PC-9 (cell line): ENCODE data around the gene ATP1B1. TPM values are rescaled to one million over a fixed set of nuclear protein-coding genes. Genes with fewer than 3 reads are reported as not detected.
A peak's percentile ranks its signal among the peaks of the same experiment; 100 is the strongest.

Source experiments
- BruUV-seq: library from RNA; stranded (reverse); fragments of 400-500 nt; replicated peaks from 2 replicates; lab custom pipeline; 2021; lab: Mats Ljungman, UMichigan
- CTCF ChIA-PET: fragments of 300-600 bp; sonication (Branson Sonifier 250); formaldehyde crosslinking; loops from one replicate; lab custom pipeline; 2022; ENCODE audit warnings: antibody characterized with exemption; lab: Charles Lee
- POLR2A ChIA-PET: fragments of 300-600 bp; sonication (Branson Sonifier 250); formaldehyde crosslinking; loops from one replicate; lab custom pipeline; 2022; ENCODE audit warnings: antibody characterized with exemption; ENCODE audit not compliant: unreplicated experiment; lab: Charles Lee
- DNase-seq, 2 experiments: peaks; one replicate each; pipeline versions ENCODE4 v3.0.0 to v3.0.0-alpha.2; 2015 to 2022; ENCODE audit warnings: mixed read lengths in 1 of 2
- H2AFZ ChIP-seq: fragments of 200-600 bp; sonication (generic); 2 replicates; pipeline ENCODE4 v1.8.1; 2017; ENCODE audit warnings: antibody characterized with exemption
- H3F3A ChIP-seq: fragments of 200-600 bp; sonication (generic); 2 replicates; pipeline ENCODE4 v1.8.1; 2017; ENCODE audit warnings: antibody characterized with exemption, mild to moderate bottlenecking, low read depth; ENCODE audit not compliant: insufficient read depth
- H3K27ac ChIP-seq: fragments of 200-600 bp; sonication (generic); 2 replicates; pipeline ENCODE4 v1.6.1; 2016; ENCODE audit warnings: mixed run types
- H3K27me3 ChIP-seq: fragments of 200-600 bp; sonication (generic); 2 replicates; pipeline ENCODE4 v1.6.1; 2016; ENCODE audit warnings: low read depth, mixed run types; ENCODE audit not compliant: insufficient read depth
- H3K36me3 ChIP-seq: fragments of 200-600 bp; sonication (generic); 2 replicates; pipeline ENCODE4 v1.6.1; 2016; ENCODE audit warnings: low read depth, mixed run types
- H3K4me1 ChIP-seq: fragments of 200-600 bp; sonication (generic); replicated peaks from 2 replicates; pipeline ENCODE4 v1.6.1; 2016; ENCODE audit warnings: mixed run types; ENCODE audit not compliant: insufficient read depth
- H3K4me2 ChIP-seq: fragments of 200-600 bp; sonication (generic); 2 replicates; pipeline ENCODE4 v1.6.1; 2017; ENCODE audit warnings: mixed run types
- H3K4me3 ChIP-seq: fragments of 200-600 bp; sonication (generic); 2 replicates; pipeline ENCODE4 v1.6.1; 2016; ENCODE audit warnings: mixed run types
- H3K79me2 ChIP-seq: fragments of 200-600 bp; sonication (generic); 2 replicates; pipeline ENCODE4 v1.6.1; 2017; ENCODE audit warnings: low read depth, mixed run types
- H3K9me2 ChIP-seq: fragments of 200-600 bp; sonication (generic); 2 replicates; pipeline ENCODE4 v1.8.1; 2017; ENCODE audit warnings: mild to moderate bottlenecking; ENCODE audit not compliant: insufficient read depth
- H3K9me3 ChIP-seq: fragments of 200-600 bp; sonication (generic); 2 replicates; pipeline ENCODE4 v1.8.1; 2016; ENCODE audit warnings: low read depth; ENCODE audit not compliant: insufficient read depth
- H4K20me1 ChIP-seq: fragments of 200-600 bp; sonication (generic); 2 replicates; pipeline ENCODE4 v1.8.1; 2017; ENCODE audit not compliant: insufficient read depth
- EZH2 ChIP-seq: fragments of 200-600 bp; sonication (generic); IDR thresholded peaks from 2 replicates; pipeline ENCODE4 v1.8.0; 2017; ENCODE audit warnings: antibody characterized with exemption, low read depth
- intact Hi-C: fragments of 100-400 bp; cut with micrococcal nuclease; formaldehyde crosslinking; loops from one replicate; pipeline ENCODE4 v1.10.0; 2022; ENCODE audit not compliant: unreplicated experiment
- total RNA-seq: library from RNA; stranded (reverse); gene quantifications from 2 replicates; pipeline ENCODE4 v1.2.3, GENCODE V29; 2021
- TF ChIP-seq, protein P1 (sequence below): fragments of 200-600 bp; sonication (generic); conservative IDR thresholded peaks from 2 replicates; pipeline ENCODE4 v1.6.1; 2017; ENCODE audit warnings: mixed run types, antibody characterized with exemption, mild to moderate bottlenecking, moderate library complexity

The ATP1B1 gene
- total RNA-seq, 1 experiment from 2014 or later, result 110 TPM

DNA sequence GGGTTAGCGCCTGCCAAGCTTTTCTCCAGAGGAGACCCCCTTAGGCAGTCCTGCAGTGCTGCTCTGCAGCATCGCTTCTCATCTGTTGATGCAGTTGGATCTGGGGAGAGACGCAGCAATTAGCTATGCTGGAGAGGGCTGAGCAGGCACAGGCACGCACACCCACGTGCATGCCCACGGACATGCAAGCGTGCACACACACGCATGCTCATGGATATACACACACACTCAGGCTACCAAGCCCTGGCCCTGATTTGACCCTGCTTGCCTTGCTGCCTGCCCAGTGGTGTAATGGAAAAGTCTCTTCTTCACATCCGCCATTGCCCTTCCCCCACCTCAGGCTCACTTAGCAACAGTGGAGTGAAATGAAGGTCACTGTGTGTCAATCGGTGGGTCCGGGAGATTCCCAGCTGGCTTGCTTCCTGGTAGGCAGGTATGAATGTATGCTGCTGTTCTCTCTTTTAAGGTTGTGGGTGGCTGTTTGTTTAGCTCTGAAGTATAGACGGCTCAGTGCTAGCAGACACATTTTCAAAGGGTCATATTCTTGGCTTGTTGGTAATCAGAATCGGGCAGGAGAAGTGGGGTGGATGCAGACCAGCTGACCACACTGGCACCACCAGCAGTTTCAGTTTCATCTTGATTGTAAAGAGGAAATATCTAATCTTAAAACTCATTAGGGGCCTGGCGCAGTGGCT is 9.5 kb downstream of the ATP1B1 start:
- no peak overlapping the region for H3K4me3 ChIP-seq
- H3K79me2 ChIP-seq, result peaks cover 99% of the 10 kb centered on the region
- intact Hi-C loops, result no loop called here
- no peaks in the 10 kb centered on the region for H4K20me1 ChIP-seq
- H2AFZ ChIP-seq, result no peak overlapping the region
- peak in 1 of 2 experiments; percentile 47 for DNase-seq
- peaks cover 74% of the 10 kb centered on the region for H3K36me3 ChIP-seq
- H3F3A ChIP-seq, result peaks cover 30% of the 10 kb centered on the region
- TF ChIP-seq, protein P1, sequence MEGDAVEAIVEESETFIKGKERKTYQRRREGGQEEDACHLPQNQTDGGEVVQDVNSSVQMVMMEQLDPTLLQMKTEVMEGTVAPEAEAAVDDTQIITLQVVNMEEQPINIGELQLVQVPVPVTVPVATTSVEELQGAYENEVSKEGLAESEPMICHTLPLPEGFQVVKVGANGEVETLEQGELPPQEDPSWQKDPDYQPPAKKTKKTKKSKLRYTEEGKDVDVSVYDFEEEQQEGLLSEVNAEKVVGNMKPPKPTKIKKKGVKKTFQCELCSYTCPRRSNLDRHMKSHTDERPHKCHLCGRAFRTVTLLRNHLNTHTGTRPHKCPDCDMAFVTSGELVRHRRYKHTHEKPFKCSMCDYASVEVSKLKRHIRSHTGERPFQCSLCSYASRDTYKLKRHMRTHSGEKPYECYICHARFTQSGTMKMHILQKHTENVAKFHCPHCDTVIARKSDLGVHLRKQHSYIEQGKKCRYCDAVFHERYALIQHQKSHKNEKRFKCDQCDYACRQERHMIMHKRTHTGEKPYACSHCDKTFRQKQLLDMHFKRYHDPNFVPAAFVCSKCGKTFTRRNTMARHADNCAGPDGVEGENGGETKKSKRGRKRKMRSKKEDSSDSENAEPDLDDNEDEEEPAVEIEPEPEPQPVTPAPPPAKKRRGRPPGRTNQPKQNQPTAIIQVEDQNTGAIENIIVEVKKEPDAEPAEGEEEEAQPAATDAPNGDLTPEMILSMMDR, result no peak
- TF ChIP-seq EZH2, result no peak
- CTCF ChIA-PET, result interaction anchor here (0.7 kb wide), 1 partner anchor 17 kb away, joined by 6 read pairs; no protein-coding TSS in a partner anchor
- H3K9me3 ChIP-seq, result no peaks in the 10 kb centered on the region
- no peak overlapping the region for H3K27ac ChIP-seq
- H3K4me1 ChIP-seq, result peaks cover 60% of the 10 kb centered on the region
- no peak overlapping the region for H3K4me2 ChIP-seq
- no peaks in the 10 kb centered on the region for H3K27me3 ChIP-seq
- BruUV-seq, result no TSS peak
- no peaks in the 10 kb centered on the region for H3K9me2 ChIP-seq
- POLR2A ChIA-PET, result no interaction called here

DNA sequence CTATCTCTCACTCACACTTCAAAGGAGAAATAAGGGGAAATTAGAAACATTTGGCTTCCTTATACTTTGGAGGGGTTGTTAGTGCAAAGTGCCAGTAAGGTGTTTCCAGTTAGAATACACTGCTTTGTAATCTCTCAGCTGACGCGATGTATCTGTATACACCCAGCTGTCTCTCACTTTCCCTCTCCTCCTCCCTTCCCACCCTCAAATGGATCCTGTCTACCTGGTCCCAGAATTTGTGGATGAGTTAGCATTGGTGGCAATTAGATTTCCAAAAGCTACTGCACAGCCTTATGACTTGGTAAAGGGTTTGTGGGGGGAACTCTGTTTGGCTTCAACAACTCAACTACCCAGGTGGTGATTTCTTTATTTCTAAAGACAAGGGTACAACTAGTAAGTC is 10.5 kb downstream of the ATP1B1 start:
- Histone ChIP-seq H3K4me2 (no peak overlapping the region), H3K4me3 (no peak overlapping the region), H3K27ac (peak overlapping the region; percentile 28; the same call in 1 of the 2 replicates), H3K27me3 (no peaks in the 10 kb centered on the region), H3F3A (peaks cover 24% of the 10 kb centered on the region), H3K79me2 (peaks cover 99% of the 10 kb centered on the region), H3K9me2 (no peaks in the 10 kb centered on the region), H4K20me1 (no peaks in the 10 kb centered on the region), H3K36me3 (peaks cover 70% of the 10 kb centered on the region), H2AFZ (no peak overlapping the region), H3K9me3 (no peaks in the 10 kb centered on the region), H3K4me1 (peaks cover 52% of the 10 kb centered on the region)
- DNase-seq, result no peak
- CTCF ChIA-PET, result no interaction called here
- intact Hi-C loops, result no loop called here
- POLR2A ChIA-PET, result no interaction called here
- no peak for TF ChIP-seq EZH2
- BruUV-seq, result no TSS peak

DNA sequence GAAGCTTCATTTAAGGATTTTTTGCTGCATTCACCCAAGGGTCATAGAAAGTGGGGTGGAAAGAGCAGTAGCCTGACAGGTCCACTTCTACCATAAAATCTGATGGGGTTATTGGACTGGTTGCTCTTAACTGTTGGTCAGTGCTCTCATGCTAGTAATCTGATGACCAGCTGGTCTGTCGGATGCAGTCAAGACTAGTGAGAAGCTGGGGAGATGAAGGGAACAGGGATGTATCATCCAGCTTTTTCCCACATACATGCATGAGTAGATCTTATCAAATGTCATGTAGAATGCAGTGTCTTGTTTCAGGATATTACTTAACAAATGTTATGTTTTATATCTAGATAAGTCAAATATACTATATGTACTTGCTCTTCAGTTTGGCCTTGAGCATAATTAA is 11.1 kb downstream of the ATP1B1 start:
- H2AFZ ChIP-seq, result no peak overlapping the region
- no peaks in the 10 kb centered on the region for H4K20me1 ChIP-seq
- H3K9me3 ChIP-seq, result no peaks in the 10 kb centered on the region
- H3K27ac ChIP-seq, result peak overlapping the region; percentile 28; the same call in 1 of the 2 replicates
- peaks cover 46% of the 10 kb centered on the region for H3K4me1 ChIP-seq
- H3K36me3 ChIP-seq, result peaks cover 64% of the 10 kb centered on the region
- H3K9me2 ChIP-seq, result no peaks in the 10 kb centered on the region
- no TSS peak for BruUV-seq
- no peak overlapping the region for H3K4me2 ChIP-seq
- intact Hi-C loops, result no loop called here
- no peaks in the 10 kb centered on the region for H3K27me3 ChIP-seq
- H3F3A ChIP-seq, result peaks cover 18% of the 10 kb centered on the region
- peaks cover 97% of the 10 kb centered on the region for H3K79me2 ChIP-seq
- no peak for DNase-seq
- no peak overlapping the region for H3K4me3 ChIP-seq
- POLR2A ChIA-PET, result no interaction called here
- TF ChIP-seq EZH2, result no peak
- TF ChIP-seq, protein P1, result no peak
- CTCF ChIA-PET, result interaction anchor here (0.6 kb wide), 1 partner anchor 146 kb away, joined by 3 read pairs; no protein-coding TSS in a partner anchor
